HG03520 (cell line): ENCODE results near the gene NAB1.

ENCODE experiments used
- ATAC-seq: cut with Tn5 transposase; IDR thresholded peaks from one replicate; pipeline ENCODE4 v1.9.1; 2021; ENCODE audit warnings: mild to moderate bottlenecking, moderate library complexity; ENCODE audit not compliant: unreplicated experiment

Gene NAB1

GRCh38 chr2:190666895-190667294, 18.0 kb downstream of the NAB1 start:
- ATAC-seq: no peak

GRCh38 chr2:190668892-190669291, 20.0 kb downstream of the NAB1 start:
- no peak for ATAC-seq

GRCh38 chr2:190670182-190670946, 21.5 kb downstream of the NAB1 start:
- ATAC-seq: peak; percentile 50

GRCh38 chr2:190674966-190675650, 26.2 kb downstream of the NAB1 start:
- ATAC-seq: peak; percentile 42

- no peak for ATAC-seq
These were observed 28.4 kb downstream of the NAB1 start for GRCh38 chr2:190677255-190677654.

GRCh38 chr2:190678444-190679162, 29.7 kb downstream of the NAB1 start:
- peak; percentile 52 for ATAC-seq

- no peak for ATAC-seq
These were observed 30.5 kb downstream of the NAB1 start for GRCh38 chr2:190679391-190679790.

- peak; percentile 47 for ATAC-seq
These were observed 31.1 kb downstream of the NAB1 start for GRCh38 chr2:190679813-190680591.

- no peak for ATAC-seq
These were observed 33.3 kb downstream of the NAB1 start for GRCh38 chr2:190682168-190682567.

GRCh38 chr2:190683802-190684201, 34.9 kb downstream of the NAB1 start:
- ATAC-seq: no peak

- ATAC-seq: no peak
These were observed 36.0 kb downstream of the NAB1 start for GRCh38 chr2:190684931-190685330.

- ATAC-seq: no peak
These were observed 36.5 kb downstream of the NAB1 start for GRCh38 chr2:190685333-190685732.

- no peak for ATAC-seq
These were observed 44.8 kb downstream of the NAB1 start for GRCh38 chr2:190693533-190694232.

- no peak for ATAC-seq
These were observed 45.6 kb downstream of the NAB1 start for GRCh38 chr2:190694479-190694878.

GRCh38 chr2:190695739-190696138, 46.9 kb downstream of the NAB1 start:
- no peak for ATAC-seq

GRCh38 chr2:190696792-190697398, 48.0 kb downstream of the NAB1 start:
- ATAC-seq: no peak

GRCh38 chr2:190697421-190697820, 48.5 kb downstream of the NAB1 start:
- no peak for ATAC-seq

GRCh38 chr2:190698895-190699294, 50.0 kb downstream of the NAB1 start:
- no peak for ATAC-seq

GRCh38 chr2:190701586-190701985, 52.7 kb downstream of the NAB1 start:
- peak; percentile 77 for ATAC-seq

GRCh38 chr2:190705280-190705679, 56.4 kb downstream of the NAB1 start:
- ATAC-seq: no peak
